ENCODE data around the gene ATIC. TPM values are rescaled to one million over a fixed set of nuclear protein-coding genes. Genes with fewer than 3 reads are reported as not detected.

ATIC gene
- total RNA-seq, 4 donors from 2014 or later, result 34.5 to 69.5 (median 41.3) TPM

GRCh38 chr2:215370112-215370965 lies 58.5 kb downstream of the ATIC start:
- TF ChIP-seq POLR2A (IDR thresholded peaks at IDR 0.05), result no peak
- TF ChIP-seq CTCF (IDR thresholded peaks at IDR 0.05), result no peak
- no peak overlapping the region for H3K27ac ChIP-seq
- H3K4me1 ChIP-seq, result no peaks in the 10 kb centered on the region
- DNase-seq, result no peak
- no peak overlapping the region for H3K4me3 ChIP-seq
- H3K27me3 ChIP-seq, result no peaks in the 10 kb centered on the region
- H3K9me3 ChIP-seq, result no peaks in the 10 kb centered on the region
- H3K36me3 ChIP-seq, result peaks cover 0 to 14% (median 0%) of the 10 kb centered on the region in 3 donors

- Histone ChIP-seq H3K4me1 (no peaks in the 10 kb centered on the region), H3K27me3 (no peaks in the 10 kb centered on the region), H3K9me3 (no peaks in the 10 kb centered on the region), H3K4me3 (no peak overlapping the region), H3K36me3 (peaks cover 0 to 24% (median 0%) of the 10 kb centered on the region in 3 donors), H3K27ac (no peak overlapping the region)
- DNase-seq, result no peak
- no peak for TF ChIP-seq POLR2A (IDR thresholded peaks at IDR 0.05)
- no peak for TF ChIP-seq CTCF (IDR thresholded peaks at IDR 0.05)
These were observed 60.3 kb downstream of the ATIC start for GRCh38 chr2:215371915-215372897.

- H3K27me3 ChIP-seq, result no peaks in the 10 kb centered on the region
These were observed 61.2 kb downstream of the ATIC start for GRCh38 chr2:215372968-215373649.

GRCh38 chr2:215374002-215374401 lies 62.1 kb downstream of the ATIC start:
- TF ChIP-seq CTCF (IDR thresholded peaks at IDR 0.05) (no peak), POLR2A (IDR thresholded peaks at IDR 0.05) (no peak)
- H3K36me3 ChIP-seq, result peaks cover 0 to 30% (median 0%) of the 10 kb centered on the region in 3 donors

More at GRCh38 chr2:215372968-215373649, 61.2 kb downstream of the ATIC start:
- no peak for DNase-seq
- no peak overlapping the region for H3K27ac ChIP-seq
- no peak overlapping the region for H3K4me3 ChIP-seq
- H3K9me3 ChIP-seq, result no peaks in the 10 kb centered on the region
- TF ChIP-seq POLR2A (IDR thresholded peaks at IDR 0.05) (no peak), CTCF (IDR thresholded peaks at IDR 0.05) (no peak)
- no peaks in the 10 kb centered on the region for H3K4me1 ChIP-seq
- H3K36me3 ChIP-seq, result peaks cover 0 to 30% (median 0%) of the 10 kb centered on the region in 3 donors

More at GRCh38 chr2:215374002-215374401, 62.1 kb downstream of the ATIC start:
- Histone ChIP-seq H3K9me3 (no peaks in the 10 kb centered on the region), H3K4me3 (no peak overlapping the region), H3K4me1 (no peaks in the 10 kb centered on the region), H3K27ac (no peak overlapping the region), H3K27me3 (no peaks in the 10 kb centered on the region)
- no peak for DNase-seq

Measured in Peyer's patch (tissue), 4 donors.